HT1080 (cell line): ENCODE measurements around the gene CABP4. TPM values are rescaled to one million over a fixed set of nuclear protein-coding genes. Genes with fewer than 3 reads are reported as not detected.

Experiments used
- DNase-seq: peaks from one replicate; pipeline ENCODE4 v3.0.0-alpha.2; 2015; ENCODE audit warnings: low read depth
- total RNA-seq: library from RNA; depleted of rRNA; stranded (reverse); fragments of >200 nt; shearing (Covaris generic); gene quantifications from 2 replicates; pipeline ENCODE4 v1.2.3, GENCODE V29; 2014

CABP4 gene
- total RNA-seq, 1 experiment from 2014 or later: not detected

GRCh38 chr11:67435031-67435726, 20.0 kb upstream of the CABP4 start:
- DNase-seq: no peak

GRCh38 chr11:67435727-67436458, 19.3 kb upstream of the CABP4 start:
- no peak for DNase-seq

GRCh38 chr11:67436459-67437081, 18.6 kb upstream of the CABP4 start:
- DNase-seq: no peak

- no peak for DNase-seq
Measured at GRCh38 chr11:67437082-67437808, 17.9 kb upstream of the CABP4 start, which contains the start of gene PTPRCAP. Gene PTPRCAP, minus strand, starts transcription at chr11:67437682. Its CDS starts 63 bp downstream, at chr11:67437619.

GRCh38 chr11:67437809-67438157, 17.4 kb upstream of the CABP4 start:
- no peak for DNase-seq

- no peak for DNase-seq
Measured at GRCh38 chr11:67438158-67438902, 16.8 kb upstream of the CABP4 start.

GRCh38 chr11:67439321-67440228, 15.6 kb upstream of the CABP4 start:
- DNase-seq: peak; percentile 48

GRCh38 chr11:67440229-67441097, 14.7 kb upstream of the CABP4 start:
- DNase-seq: no peak

GRCh38 chr11:67441098-67441563, 14.0 kb upstream of the CABP4 start:
- DNase-seq: no peak

- no peak for DNase-seq
Measured at GRCh38 chr11:67441731-67442351, 13.3 kb upstream of the CABP4 start.

GRCh38 chr11:67442504-67443404, 12.4 kb upstream of the CABP4 start:
- DNase-seq: no peak

GRCh38 chr11:67445515-67445914, 9.6 kb upstream of the CABP4 start:
- DNase-seq: no peak

- no peak for DNase-seq
Measured at GRCh38 chr11:67448220-67448609, 6.9 kb upstream of the CABP4 start.

- no peak for DNase-seq
Measured at GRCh38 chr11:67449116-67449844, 5.9 kb upstream of the CABP4 start.

- DNase-seq: no peak
Measured at GRCh38 chr11:67450796-67451657, 4.1 kb upstream of the CABP4 start.

- DNase-seq: no peak
Measured at GRCh38 chr11:67451658-67451976, 3.5 kb upstream of the CABP4 start.
